ENCODE measurements around the gene TCF25. TPM values are rescaled to one million over a fixed set of nuclear protein-coding genes. Genes with fewer than 3 reads are reported as not detected.

Gene TCF25
- total RNA-seq, 1 experiment from 2014 or later: 345 TPM

DNA sequence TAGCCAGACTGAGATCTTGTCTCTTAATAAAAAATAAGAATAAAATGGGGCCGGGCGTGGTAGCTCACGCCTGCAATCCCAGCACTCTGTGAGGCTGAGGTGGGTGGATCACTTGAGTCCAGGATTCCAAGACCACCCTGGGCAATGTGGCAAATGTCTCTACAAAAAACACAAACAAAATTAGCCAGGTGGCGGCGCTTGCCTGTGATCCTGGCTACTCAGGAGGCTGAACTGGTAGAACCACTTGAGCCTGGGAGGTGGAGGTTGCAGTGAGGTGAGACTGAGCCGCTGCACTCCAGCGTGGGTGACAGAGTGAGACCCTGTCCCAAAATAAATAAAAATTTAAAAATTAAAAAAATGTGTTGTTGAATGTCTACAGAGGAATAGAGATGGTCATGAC lies 72.3 kb downstream of the TCF25 start:
- Histone ChIP-seq H4K20me1 (ENCODE audit: insufficient read depth) (no peaks in the 10 kb centered on the region), H3K79me2 (ENCODE audit: insufficient read depth, low read length) (peaks cover 16% of the 10 kb centered on the region), H3K9me3 (ENCODE audit: control insufficient read depth in 1 of 2, insufficient read depth in 1 of 2, low read depth in 1 of 2, low read length in 2 of 2) (no peaks in the 10 kb centered on the region), H3K9me2 (ENCODE audit: insufficient read depth) (no peaks in the 10 kb centered on the region; the same call in 1 of the 2 replicates), H3K4me3 (replicated peaks in 1 of 2; ENCODE audit: low read depth in 1 of 2, low read length in 2 of 2) (no peak overlapping the region), H3K27ac (ENCODE audit: low read depth, low read length) (no peak overlapping the region), H3K36me3 (ENCODE audit: control insufficient read depth in 1 of 2, insufficient read depth in 2 of 2, low read length in 2 of 2) (no peaks in the 10 kb centered on the region), H3K4me1 (ENCODE audit: control insufficient read depth in 1 of 2, insufficient read depth in 2 of 2, low read length in 2 of 2) (peaks cover 21 to 32% of the 10 kb centered on the region in 2 experiments), H2AFZ (ENCODE audit: low read depth, low read length, poor library complexity, severe bottlenecking) (no peak overlapping the region), H3K4me2 (ENCODE audit: low read length) (peak overlapping the region; percentile 27; the same call in 1 of the 2 replicates), H3K27me3 (ENCODE audit: insufficient read depth, low read length) (no peaks in the 10 kb centered on the region), H3K9ac (ENCODE audit: low read length) (no peak overlapping the region)
- no peak for ATAC-seq
- ChIA-PET POLR2A (interaction anchor here (1.3 kb wide), 1 partner anchor 23 kb away, joined by 5 read pairs; no protein-coding TSS in a partner anchor), RAD21 (ENCODE audit: low non-redundant PET in 1 of 2, low total read pairs in 2 of 2, uncharacterized antibody in 2 of 2, unreplicated experiment in 2 of 2) (no interaction called here), CTCF (no interaction called here)
- no peak for DNase-seq (ENCODE audit: low read depth, low spot score)
- intact Hi-C loops (cut with micrococcal nuclease): no loop called here
- TF ChIP-seq FOSL1 (IDR thresholded peaks at IDR 0.05; ENCODE audit: low read depth): no peak
- no peak for TF ChIP-seq SIN3A (IDR thresholded peaks at IDR 0.05; ENCODE audit: low read depth)
- TF ChIP-seq, protein P1, sequence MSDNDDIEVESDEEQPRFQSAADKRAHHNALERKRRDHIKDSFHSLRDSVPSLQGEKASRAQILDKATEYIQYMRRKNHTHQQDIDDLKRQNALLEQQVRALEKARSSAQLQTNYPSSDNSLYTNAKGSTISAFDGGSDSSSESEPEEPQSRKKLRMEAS (IDR thresholded peaks at IDR 0.05): no peak
- TF ChIP-seq, protein P2, sequence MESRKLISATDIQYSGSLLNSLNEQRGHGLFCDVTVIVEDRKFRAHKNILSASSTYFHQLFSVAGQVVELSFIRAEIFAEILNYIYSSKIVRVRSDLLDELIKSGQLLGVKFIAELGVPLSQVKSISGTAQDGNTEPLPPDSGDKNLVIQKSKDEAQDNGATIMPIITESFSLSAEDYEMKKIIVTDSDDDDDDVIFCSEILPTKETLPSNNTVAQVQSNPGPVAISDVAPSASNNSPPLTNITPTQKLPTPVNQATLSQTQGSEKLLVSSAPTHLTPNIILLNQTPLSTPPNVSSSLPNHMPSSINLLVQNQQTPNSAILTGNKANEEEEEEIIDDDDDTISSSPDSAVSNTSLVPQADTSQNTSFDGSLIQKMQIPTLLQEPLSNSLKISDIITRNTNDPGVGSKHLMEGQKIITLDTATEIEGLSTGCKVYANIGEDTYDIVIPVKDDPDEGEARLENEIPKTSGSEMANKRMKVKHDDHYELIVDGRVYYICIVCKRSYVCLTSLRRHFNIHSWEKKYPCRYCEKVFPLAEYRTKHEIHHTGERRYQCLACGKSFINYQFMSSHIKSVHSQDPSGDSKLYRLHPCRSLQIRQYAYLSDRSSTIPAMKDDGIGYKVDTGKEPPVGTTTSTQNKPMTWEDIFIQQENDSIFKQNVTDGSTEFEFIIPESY (IDR thresholded peaks at IDR 0.05; ENCODE audit: extremely low read depth, insufficient replicate concordance, low read length): no peak
- TF ChIP-seq SRF (IDR thresholded peaks at IDR 0.05; ENCODE audit: low read depth): no peak
- peak; percentile 58 for TF ChIP-seq RAD21 (IDR thresholded peaks at IDR 0.05; ENCODE audit: low read depth)
- TF ChIP-seq, protein P3, sequence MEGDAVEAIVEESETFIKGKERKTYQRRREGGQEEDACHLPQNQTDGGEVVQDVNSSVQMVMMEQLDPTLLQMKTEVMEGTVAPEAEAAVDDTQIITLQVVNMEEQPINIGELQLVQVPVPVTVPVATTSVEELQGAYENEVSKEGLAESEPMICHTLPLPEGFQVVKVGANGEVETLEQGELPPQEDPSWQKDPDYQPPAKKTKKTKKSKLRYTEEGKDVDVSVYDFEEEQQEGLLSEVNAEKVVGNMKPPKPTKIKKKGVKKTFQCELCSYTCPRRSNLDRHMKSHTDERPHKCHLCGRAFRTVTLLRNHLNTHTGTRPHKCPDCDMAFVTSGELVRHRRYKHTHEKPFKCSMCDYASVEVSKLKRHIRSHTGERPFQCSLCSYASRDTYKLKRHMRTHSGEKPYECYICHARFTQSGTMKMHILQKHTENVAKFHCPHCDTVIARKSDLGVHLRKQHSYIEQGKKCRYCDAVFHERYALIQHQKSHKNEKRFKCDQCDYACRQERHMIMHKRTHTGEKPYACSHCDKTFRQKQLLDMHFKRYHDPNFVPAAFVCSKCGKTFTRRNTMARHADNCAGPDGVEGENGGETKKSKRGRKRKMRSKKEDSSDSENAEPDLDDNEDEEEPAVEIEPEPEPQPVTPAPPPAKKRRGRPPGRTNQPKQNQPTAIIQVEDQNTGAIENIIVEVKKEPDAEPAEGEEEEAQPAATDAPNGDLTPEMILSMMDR (IDR thresholded peaks at IDR 0.05 in 2 of 3, conservative IDR thresholded peaks at IDR 0.05 in 1 of 3; ENCODE audit: borderline replicate concordance in 1 of 3, insufficient read depth in 1 of 3, low read depth in 2 of 3, low read length in 2 of 3): peak in 1 of 3 experiments; percentile 15; a peak in 1 of 6 replicates
- TF ChIP-seq ZFX (IDR thresholded peaks at IDR 0.05): no peak
- BruUV-seq (replicated peaks): no TSS peak

Data from HCT116 (cell line).